BLaER1 (cell line): ENCODE results near the gene PDXDC1.
A peak's percentile ranks its signal among the peaks of the same experiment; 100 is the strongest.
"Not testable (repeated sequence)": the region's sequence is repeated elsewhere in the genome, so short reads cannot be mapped to it uniquely, and the experiment has no call there.

Experiments
- H3K27ac ChIP-seq: shearing (Covaris generic); formaldehyde crosslinking; 2 replicates; pipeline ENCODE4 v1.8.1; 2022
- H3K27me3 ChIP-seq: shearing (Covaris generic); formaldehyde crosslinking; 2 replicates; pipeline ENCODE4 v1.8.1; 2022
- H3K36me3 ChIP-seq: shearing (Covaris generic); formaldehyde crosslinking; 2 replicates; pipeline ENCODE4 v1.8.1; 2022
- H3K4me1 ChIP-seq: shearing (Covaris generic); formaldehyde crosslinking; 2 replicates; pipeline ENCODE4 v1.8.1; 2022
- H3K4me2 ChIP-seq: shearing (Covaris generic); formaldehyde crosslinking; 2 replicates; pipeline ENCODE4 v1.8.1; 2022
- H3K4me3 ChIP-seq: shearing (Covaris generic); formaldehyde crosslinking; 2 replicates; pipeline ENCODE4 v1.8.1; 2022
- H3K9ac ChIP-seq: shearing (Covaris generic); formaldehyde crosslinking; 2 replicates; pipeline ENCODE4 v1.8.1; 2022
- H3K9me3 ChIP-seq: shearing (Covaris generic); formaldehyde crosslinking; 2 replicates; pipeline ENCODE4 v1.8.1; 2022
- H4K20me1 ChIP-seq: shearing (Covaris generic); formaldehyde crosslinking; 2 replicates; pipeline ENCODE4 v1.8.1; 2022
- Cebpa-rat ChIP-seq: shearing (Covaris generic); IDR thresholded peaks from 2 replicates; pipeline ENCODE4 v1.8.1; 2022

The PDXDC1 gene

GRCh38 chr16:15071916-15072769 is 97.3 kb downstream of the PDXDC1 start:
- H3K36me3 ChIP-seq: peaks cover 81% of the 10 kb centered on the region
- peaks cover 34% of the 10 kb centered on the region for H4K20me1 ChIP-seq
- H3K9ac ChIP-seq: 0 out of 2 replicates have a peak overlapping the region, but pooled peaks have one; percentile 3
- not testable (repeated sequence) for H3K27me3 ChIP-seq, H3K4me3 ChIP-seq, H3K27ac ChIP-seq, H3K9me3 ChIP-seq, H3K4me1 ChIP-seq
- H3K4me2 ChIP-seq: peak overlapping the region; percentile 18; the same call in 1 of the 2 replicates

- H3K36me3 ChIP-seq: peaks cover 86% of the 10 kb centered on the region
Observed at GRCh38 chr16:15073101-15073500, 98.3 kb downstream of the PDXDC1 start.

GRCh38 chr16:15076161-15076560 is 101.3 kb downstream of the PDXDC1 start:
- H3K4me3 ChIP-seq, H3K4me2 ChIP-seq, H3K9me3 ChIP-seq, H3K4me1 ChIP-seq, H3K9ac ChIP-seq, H3K27me3 ChIP-seq, H3K27ac ChIP-seq: not testable (repeated sequence)
- peaks cover 34% of the 10 kb centered on the region for H4K20me1 ChIP-seq
- H3K36me3 ChIP-seq: peaks cover 88% of the 10 kb centered on the region

More at GRCh38 chr16:15073101-15073500, 98.3 kb downstream of the PDXDC1 start:
- H4K20me1 ChIP-seq: peaks cover 34% of the 10 kb centered on the region
- no peak for TF ChIP-seq Cebpa-rat
- no peak overlapping the region for H3K4me2 ChIP-seq
- H3K9ac ChIP-seq: 0 out of 2 replicates have a peak overlapping the region, but pooled peaks have one; percentile 3
- peaks cover 10% of the 10 kb centered on the region; the same call in 1 of the 2 replicates for H3K4me1 ChIP-seq
- H3K27ac ChIP-seq: no peak overlapping the region
- no peaks in the 10 kb centered on the region for H3K9me3 ChIP-seq
- H3K27me3 ChIP-seq: no peaks in the 10 kb centered on the region
- H3K4me3 ChIP-seq: no peak overlapping the region

GRCh38 chr16:15080883-15081282 is 106.1 kb downstream of the PDXDC1 start:
- H3K36me3 ChIP-seq: peaks cover 86% of the 10 kb centered on the region
- H4K20me1 ChIP-seq: not testable (repeated sequence)

GRCh38 chr16:15082788-15083187 is 108.0 kb downstream of the PDXDC1 start:
- peaks cover 80% of the 10 kb centered on the region for H3K36me3 ChIP-seq
- H3K27me3 ChIP-seq: not testable (repeated sequence)

More at GRCh38 chr16:15080883-15081282, 106.1 kb downstream of the PDXDC1 start:
- H3K27me3 ChIP-seq, H3K4me2 ChIP-seq, H3K4me3 ChIP-seq, H3K4me1 ChIP-seq, H3K9me3 ChIP-seq, H3K27ac ChIP-seq, H3K9ac ChIP-seq: not testable (repeated sequence)

GRCh38 chr16:15090663-15091269 is 115.9 kb downstream of the PDXDC1 start:
- not testable (repeated sequence) for H3K9me3 ChIP-seq, H3K4me2 ChIP-seq, H3K27ac ChIP-seq, H3K4me3 ChIP-seq, H3K27me3 ChIP-seq, H3K9ac ChIP-seq
- Histone ChIP-seq H3K36me3 (peaks cover 48% of the 10 kb centered on the region), H3K4me1 (peaks cover 17% of the 10 kb centered on the region), H4K20me1 (peaks cover 19% of the 10 kb centered on the region; the same call in 1 of the 2 replicates)

More at GRCh38 chr16:15082788-15083187, 108.0 kb downstream of the PDXDC1 start:
- not testable (repeated sequence) for H3K9me3 ChIP-seq, H3K4me3 ChIP-seq, H4K20me1 ChIP-seq, H3K4me1 ChIP-seq, H3K9ac ChIP-seq, H3K4me2 ChIP-seq, H3K27ac ChIP-seq

GRCh38 chr16:15093571-15093954 is 118.7 kb downstream of the PDXDC1 start:
- Histone ChIP-seq H3K9ac (peak overlapping the region; percentile 86), H3K27ac (peak overlapping the region; percentile 77), H3K36me3 (peaks cover 30% of the 10 kb centered on the region), H4K20me1 (peaks cover 10% of the 10 kb centered on the region; the same call in 1 of the 2 replicates), H3K4me1 (peaks cover 17% of the 10 kb centered on the region), H3K4me3 (peak overlapping the region; percentile 70), H3K4me2 (peak overlapping the region; percentile 71)
- not testable (repeated sequence) for H3K27me3 ChIP-seq, H3K9me3 ChIP-seq

GRCh38 chr16:15093955-15094827 is 119.4 kb downstream of the PDXDC1 start, which contains the start of gene RRN3:
TSS of gene RRN3 (minus strand) at chr16:15094272. CDS start at chr16:15094233, 39 bp downstream.
- not testable (repeated sequence) for H3K9me3 ChIP-seq, H3K27me3 ChIP-seq
- H3K4me1 ChIP-seq: peaks cover 17% of the 10 kb centered on the region
- H4K20me1 ChIP-seq: peaks cover 10% of the 10 kb centered on the region; the same call in 1 of the 2 replicates
- peak within 1 kb of the TSS; percentile 77 for H3K27ac ChIP-seq
- H3K4me2 ChIP-seq: peak within 1 kb of the TSS; percentile 84
- peaks cover 24% of the 10 kb centered on the region for H3K36me3 ChIP-seq
- peak within 1 kb of the TSS; percentile 86 for H3K9ac ChIP-seq
- peak within 1 kb of the TSS; percentile 70 for H3K4me3 ChIP-seq

- Histone ChIP-seq H3K4me1 (peaks cover 24% of the 10 kb centered on the region), H4K20me1 (peaks cover 10% of the 10 kb centered on the region; the same call in 1 of the 2 replicates)
- H3K27me3 ChIP-seq, H3K4me2 ChIP-seq, H3K9me3 ChIP-seq, H3K27ac ChIP-seq, H3K4me3 ChIP-seq, H3K9ac ChIP-seq, H3K36me3 ChIP-seq: not testable (repeated sequence)
Observed at GRCh38 chr16:15096583-15096972, 121.8 kb downstream of the PDXDC1 start.

- not testable (repeated sequence) for H3K36me3 ChIP-seq, H3K9ac ChIP-seq, H3K4me3 ChIP-seq, H3K4me2 ChIP-seq, H4K20me1 ChIP-seq, H3K27ac ChIP-seq, H3K9me3 ChIP-seq, H3K27me3 ChIP-seq
- peaks cover 14% of the 10 kb centered on the region for H3K4me1 ChIP-seq
Observed at GRCh38 chr16:15099366-15099909, 124.6 kb downstream of the PDXDC1 start.

GRCh38 chr16:15100372-15100987 is 125.7 kb downstream of the PDXDC1 start:
- H3K27me3 ChIP-seq, H3K4me1 ChIP-seq, H3K4me3 ChIP-seq, H3K9ac ChIP-seq, H3K36me3 ChIP-seq, H3K27ac ChIP-seq, H3K4me2 ChIP-seq, H4K20me1 ChIP-seq, H3K9me3 ChIP-seq: not testable (repeated sequence)

GRCh38 chr16:15127641-15128425 is 153.0 kb downstream of the PDXDC1 start:
- H4K20me1 ChIP-seq, H3K27ac ChIP-seq, H3K4me2 ChIP-seq, H3K9ac ChIP-seq, H3K27me3 ChIP-seq, H3K4me1 ChIP-seq, H3K4me3 ChIP-seq, H3K9me3 ChIP-seq: not testable (repeated sequence)
- peaks cover 19% of the 10 kb centered on the region for H3K36me3 ChIP-seq
